Skin of body (tissue), 2 donors: ENCODE data around the gene ZRANB1. TPM values are rescaled to one million over a fixed set of nuclear protein-coding genes. Genes with fewer than 3 reads are reported as not detected.

ENCODE experiments used
- DNase-seq: peaks from one replicate; lab custom pipeline; 2025; lab: John Stamatoyannopoulos, UW
- total RNA-seq: library from RNA; depleted of rRNA; stranded (reverse); fragments of >200 nt; gene quantifications from one replicate; pipeline ENCODE4 v1.2.3, GENCODE V29; 2014

ZRANB1 gene
- total RNA-seq, 1 donor from 2014 or later = 33.5 TPM

DNA sequence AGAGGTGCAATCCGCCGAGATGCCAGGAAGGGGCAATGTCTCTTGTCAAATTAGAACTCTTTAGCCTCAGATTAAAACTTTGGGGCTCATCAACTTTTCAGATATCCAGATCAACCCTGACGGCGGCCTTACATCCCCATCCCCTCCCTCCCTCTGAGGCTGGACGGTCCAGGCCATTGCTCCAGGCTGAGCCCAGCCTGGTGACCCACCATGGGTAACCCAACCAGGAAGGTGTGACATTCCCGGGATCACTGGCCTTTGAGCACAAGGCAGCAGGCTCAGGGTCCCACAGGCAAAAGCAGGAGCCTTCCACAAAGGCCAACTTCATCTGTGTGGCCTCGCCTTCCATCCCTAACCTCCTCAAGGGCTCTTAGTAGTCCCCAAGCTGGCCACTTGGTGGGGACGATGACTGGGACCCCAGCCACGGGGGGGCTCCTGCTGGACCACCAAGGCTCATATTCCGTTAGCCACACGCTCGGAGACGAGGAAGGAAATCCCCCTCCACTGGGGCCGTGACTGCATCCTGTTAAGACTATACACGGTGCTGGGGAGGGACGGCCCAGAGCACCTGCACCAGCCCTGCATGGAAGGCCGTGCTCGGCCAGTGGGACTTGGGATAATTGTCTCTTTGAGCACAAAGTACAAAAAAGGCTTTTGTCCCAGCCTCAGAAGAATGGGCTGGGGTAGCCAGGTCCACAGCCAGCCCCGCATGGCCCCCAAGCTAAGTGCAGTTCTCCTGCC is 62.8 kb downstream of the ZRANB1 start:
- DNase-seq = no peak

GRCh38 chr10:125005312-125006187 is 63.6 kb downstream of the ZRANB1 start:
- no peak for DNase-seq

- DNase-seq = no peak
These were observed 64.3 kb downstream of the ZRANB1 start for GRCh38 chr10:125006188-125006680.

DNA sequence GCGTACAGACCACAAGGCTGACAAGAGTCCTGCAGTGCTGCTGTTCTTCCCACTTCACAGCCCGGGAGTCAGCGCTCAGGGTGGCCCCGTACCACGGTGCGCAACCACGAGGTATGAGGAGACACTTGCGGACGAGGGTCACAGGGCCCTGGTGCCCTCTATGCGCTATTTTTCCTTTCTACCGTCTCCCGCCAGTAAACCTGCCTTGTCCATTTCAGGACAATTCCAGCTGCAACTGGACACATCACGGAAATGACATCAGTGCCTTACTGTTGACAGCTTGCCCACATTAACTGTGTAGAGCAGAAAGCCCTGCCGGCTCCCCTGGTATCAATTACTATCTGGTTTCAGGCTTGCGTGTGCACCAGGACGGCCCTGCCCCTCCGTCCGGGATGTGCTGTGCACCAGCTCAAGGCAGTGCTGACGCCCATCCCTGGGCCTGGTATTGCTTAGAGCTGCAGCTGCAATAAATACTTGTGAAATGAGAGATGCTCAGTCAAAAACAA is 65.1 kb downstream of the ZRANB1 start:
- DNase-seq = peak; percentile 63

DNA sequence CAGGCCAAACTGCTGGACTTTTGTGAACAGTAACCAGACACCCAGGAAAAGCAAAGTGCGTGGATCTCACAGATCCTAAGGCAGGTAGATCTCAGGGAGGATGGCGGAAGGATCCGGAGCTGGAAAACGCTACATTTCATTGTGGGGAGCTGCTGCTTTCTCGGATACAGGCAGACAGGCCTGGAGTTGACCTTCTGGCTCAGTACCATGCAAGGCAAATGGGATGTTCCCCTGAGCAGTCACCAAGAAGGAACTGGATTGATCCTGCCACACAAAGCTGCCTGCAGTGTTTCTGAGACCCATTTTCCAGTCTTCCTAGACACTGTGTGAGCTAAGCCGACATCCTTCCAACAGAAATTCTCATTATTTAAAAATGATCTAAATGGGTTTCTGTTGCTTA is 65.5 kb downstream of the ZRANB1 start:
- DNase-seq = no peak

- no peak for DNase-seq
These were observed 67.0 kb downstream of the ZRANB1 start for GRCh38 chr10:125008689-125009638.

DNA sequence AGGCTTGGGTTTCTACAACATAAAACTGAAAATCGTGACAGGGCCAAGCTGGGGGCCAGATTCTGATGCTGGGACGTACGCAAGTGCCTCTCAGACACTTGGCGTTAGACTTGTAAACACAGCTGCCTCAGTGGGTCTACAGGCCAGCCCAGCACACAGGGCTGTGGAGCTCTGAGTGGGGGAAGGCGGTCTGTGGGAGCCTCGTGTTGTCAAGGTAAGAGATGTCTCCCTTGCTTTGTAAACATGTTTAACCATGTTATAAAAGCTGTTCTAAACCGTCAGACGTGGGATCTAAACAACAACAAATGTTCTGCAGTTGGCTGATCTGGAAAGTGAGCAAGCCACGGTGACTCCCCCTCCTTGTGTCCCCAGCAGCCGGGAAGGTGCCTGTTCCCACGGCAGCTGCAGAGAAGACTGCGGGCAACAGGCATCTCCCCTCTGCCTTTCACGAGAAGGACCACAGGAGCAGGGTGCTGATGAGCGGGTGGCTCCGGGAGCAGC is 67.8 kb downstream of the ZRANB1 start:
- DNase-seq = no peak

DNA sequence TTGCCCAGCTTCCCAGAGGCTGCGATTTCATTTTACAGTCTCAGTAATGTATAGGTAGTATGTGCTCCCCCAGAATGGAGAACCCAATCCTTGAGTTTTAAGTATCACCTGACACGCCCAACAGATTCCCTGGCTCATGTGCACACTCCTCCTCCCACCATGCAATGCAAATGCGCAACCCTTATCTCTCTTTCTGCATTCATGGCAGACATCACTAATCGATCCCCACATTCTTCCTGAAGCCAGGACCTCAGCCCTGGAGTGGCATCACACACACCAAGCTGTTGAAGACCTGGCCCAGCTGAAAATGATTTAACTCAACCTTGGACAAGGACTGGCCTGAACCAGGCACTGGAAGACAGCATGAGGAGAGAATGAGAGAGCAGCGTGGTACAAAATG is 68.4 kb downstream of the ZRANB1 start:
- no peak for DNase-seq

DNA sequence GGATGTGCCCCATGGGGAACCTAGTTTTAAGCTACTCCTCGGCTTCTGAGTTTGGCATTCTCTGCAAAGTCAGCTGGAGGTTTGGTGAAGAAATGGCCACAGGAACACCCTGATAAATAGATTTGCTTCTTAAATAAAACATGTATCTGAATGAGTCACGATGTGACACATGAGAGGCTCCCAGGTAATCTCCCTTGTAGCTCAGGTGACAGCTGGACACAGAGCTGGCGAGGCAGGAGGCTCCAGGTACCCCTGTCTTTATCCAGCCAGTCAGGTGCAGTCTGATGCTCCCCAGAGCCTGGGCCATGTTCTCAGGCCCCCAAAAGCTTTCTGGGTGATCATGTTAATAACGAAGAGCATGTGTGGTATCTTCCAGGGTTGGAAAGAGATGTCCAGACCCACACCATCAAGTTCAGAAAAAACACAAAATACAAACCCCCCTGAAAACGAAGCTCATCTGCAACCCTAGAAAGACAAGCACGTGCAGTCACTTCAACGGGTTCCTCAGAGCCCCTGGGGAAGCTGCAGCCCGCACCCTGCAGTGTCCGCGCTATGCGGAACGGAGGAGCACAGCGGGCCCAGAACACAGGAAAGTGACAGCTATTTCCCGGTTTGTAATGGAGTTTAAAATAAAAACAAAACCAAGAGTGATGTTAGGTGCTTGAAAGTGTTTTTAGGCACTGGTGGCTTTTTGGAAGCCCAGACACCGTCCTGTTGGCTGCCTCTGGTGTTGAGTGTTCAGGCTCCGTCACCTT is 69.4 kb downstream of the ZRANB1 start:
- DNase-seq = no peak

DNA sequence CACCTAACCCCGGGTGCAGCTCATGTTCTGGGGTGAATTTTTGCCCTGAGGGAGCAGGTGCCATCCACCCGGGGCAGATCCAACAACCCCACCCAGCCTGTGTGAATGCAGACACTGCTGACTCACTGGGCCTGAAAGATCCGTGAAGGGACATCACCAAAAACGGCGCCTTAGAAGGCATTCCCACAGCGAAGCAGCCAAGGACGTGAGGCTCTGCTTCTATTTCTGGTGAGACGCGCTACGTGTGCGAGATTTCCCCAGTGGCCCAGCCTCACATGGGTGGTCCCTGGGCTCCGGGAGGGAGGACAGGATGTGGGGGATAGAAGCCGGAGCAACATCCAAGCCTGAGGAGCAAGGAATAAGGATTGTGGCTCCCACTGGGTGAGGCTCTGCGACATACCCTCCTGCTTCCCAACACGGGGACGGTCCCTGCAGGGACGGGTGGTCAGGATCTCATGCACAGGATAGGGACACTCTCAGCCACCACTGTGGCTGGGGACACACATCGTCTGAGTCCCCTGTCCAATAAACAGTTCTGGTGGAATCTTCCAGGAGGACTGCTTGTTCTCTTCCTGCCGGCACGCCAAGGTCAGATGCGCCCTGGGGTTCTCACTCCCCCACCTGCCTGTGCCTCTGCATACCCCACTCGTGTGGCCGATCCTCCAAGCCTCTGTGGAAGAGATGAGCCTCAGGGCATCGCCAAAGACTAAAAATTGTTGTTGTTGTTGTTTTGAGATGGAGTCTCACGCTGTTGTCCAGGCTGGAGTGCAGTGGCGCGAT is 70.2 kb downstream of the ZRANB1 start:
- DNase-seq = peak; percentile 49

DNA sequence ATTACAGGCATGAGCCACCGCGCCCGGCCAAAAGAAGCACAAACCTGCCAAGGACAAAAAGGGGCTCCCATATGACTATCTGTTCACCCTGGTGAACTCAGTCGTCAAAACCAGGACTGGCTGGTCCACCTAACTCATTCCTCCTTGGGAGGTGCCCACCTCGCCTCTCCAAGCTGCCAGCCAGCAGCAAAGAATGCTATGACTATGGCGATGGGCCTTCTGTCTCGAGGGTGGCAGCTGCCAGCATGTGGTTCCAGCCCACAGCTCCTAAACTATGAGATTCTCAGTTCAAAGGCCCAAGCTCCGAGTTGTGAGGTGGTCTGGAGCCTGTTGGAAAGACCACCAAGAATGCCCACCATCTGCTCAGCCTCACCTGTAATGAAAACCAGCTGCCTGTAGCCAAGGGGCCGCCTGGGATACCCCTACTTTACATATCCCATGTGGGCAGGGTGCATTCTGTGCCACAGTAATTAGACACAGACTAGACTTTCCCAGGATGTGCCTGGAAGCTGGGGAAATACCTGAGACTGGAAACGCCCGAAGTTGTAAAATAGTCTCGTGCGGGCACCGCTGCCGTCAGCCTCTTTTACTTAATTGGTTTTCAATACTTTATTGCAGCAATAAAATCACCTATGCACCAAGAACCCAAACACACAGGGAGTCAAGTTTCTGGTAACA is 71.1 kb downstream of the ZRANB1 start:
- DNase-seq = no peak

GRCh38 chr10:125013529-125013872 is 71.6 kb downstream of the ZRANB1 start:
- no peak for DNase-seq

DNA sequence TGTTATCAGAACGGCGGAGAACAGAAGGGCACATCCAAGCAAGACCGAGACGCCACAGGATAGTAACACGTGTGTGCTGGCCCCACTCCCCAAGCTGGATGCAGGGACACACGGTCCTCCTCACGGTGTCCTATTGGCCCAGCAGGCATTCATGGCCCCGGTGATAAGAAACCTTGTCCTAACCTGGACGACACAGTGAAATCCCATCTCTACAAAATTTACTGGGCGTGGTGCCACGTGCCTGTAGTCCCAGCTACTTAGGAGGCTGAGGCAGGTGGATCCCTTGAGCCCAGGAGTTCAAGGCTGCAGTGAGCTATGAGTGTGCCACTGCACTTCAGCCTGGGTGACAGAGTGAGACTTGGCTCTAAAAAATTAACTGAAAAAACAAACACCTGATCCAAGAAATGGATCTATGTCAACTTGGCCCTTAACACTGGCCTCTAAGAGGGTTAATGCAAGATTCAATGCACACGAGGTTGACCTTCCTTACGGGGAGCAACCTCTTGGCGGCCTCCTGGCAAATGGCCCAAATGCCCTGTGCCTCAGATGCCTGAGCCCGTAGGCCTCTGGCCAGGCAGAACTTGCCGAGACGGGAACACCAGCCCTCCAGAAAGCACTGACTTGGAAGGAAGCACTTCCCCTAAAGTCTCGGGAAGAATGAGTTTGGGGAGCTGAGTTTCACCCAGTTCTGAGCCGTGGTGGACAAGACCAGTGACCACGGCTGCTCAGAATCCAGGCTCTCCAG is 72.3 kb downstream of the ZRANB1 start:
- DNase-seq = no peak

DNA sequence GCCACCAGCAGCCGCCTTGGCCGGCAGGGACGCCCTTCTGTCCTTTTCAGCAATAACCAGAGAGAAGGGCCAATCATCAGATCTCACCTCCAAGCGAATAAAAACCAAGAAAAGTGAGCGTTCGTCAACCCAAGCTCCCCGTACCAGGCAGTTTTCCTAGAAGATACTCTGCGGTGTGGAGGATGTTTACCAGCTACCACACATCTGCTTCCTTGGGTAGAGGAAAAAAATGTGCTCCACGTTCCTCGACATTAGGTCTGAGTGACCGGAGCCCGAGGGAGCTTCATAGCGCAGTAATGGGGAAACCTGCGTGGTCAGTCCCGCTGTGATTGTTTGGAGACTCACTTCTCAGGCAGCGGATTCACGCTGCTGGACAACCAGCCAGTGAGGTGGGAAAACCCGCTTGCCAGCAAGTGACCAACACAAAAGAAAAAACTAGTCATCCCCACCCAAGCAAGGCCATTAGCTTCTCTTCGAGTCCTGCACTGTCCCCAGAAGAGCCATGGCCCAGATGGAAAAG is 73.0 kb downstream of the ZRANB1 start:
- no peak for DNase-seq

- no peak for DNase-seq
These were observed 73.5 kb downstream of the ZRANB1 start for GRCh38 chr10:125015356-125015944.

GRCh38 chr10:125016123-125016522 is 74.2 kb downstream of the ZRANB1 start:
- DNase-seq = no peak

GRCh38 chr10:125016611-125017202 is 74.8 kb downstream of the ZRANB1 start:
- peak; percentile 43 for DNase-seq
